DOHH2 (cell line): ENCODE measurements around the gene BABAM2.

Experiments
- H3F3A ChIP-seq: fragments of 200-600 bp; sonication (generic), shearing (Covaris generic); 2 replicates; pipeline ENCODE4 v1.6.0; 2016; ENCODE audit warnings: antibody characterized with exemption, mild to moderate bottlenecking; ENCODE audit not compliant: control insufficient read depth, insufficient read depth
- H3K27ac ChIP-seq: fragments of 200-600 bp; sonication (generic); 2 replicates; pipeline ENCODE4 v1.5.1; 2014; ENCODE audit warnings: low read depth, mild to moderate bottlenecking, low read length, moderate library complexity
- H3K27me3 ChIP-seq: fragments of 200-600 bp; sonication (generic); 2 replicates; pipeline ENCODE4 v1.6.1; 2014; ENCODE audit warnings: mild to moderate bottlenecking, low read length, mixed read lengths; ENCODE audit not compliant: control insufficient read depth
- H3K36me3 ChIP-seq: fragments of 200-600 bp; sonication (generic); 2 replicates; pipeline ENCODE4 v1.6.1; 2014; ENCODE audit warnings: mild to moderate bottlenecking, low read length, moderate library complexity, mixed read lengths; ENCODE audit not compliant: control insufficient read depth
- H3K4me1 ChIP-seq: fragments of 200-600 bp; sonication (generic); 2 replicates; pipeline ENCODE4 v1.6.1; 2014; ENCODE audit warnings: mild to moderate bottlenecking, low read length, mixed read lengths; ENCODE audit not compliant: control insufficient read depth
- H3K4me2 ChIP-seq: fragments of 200-600 bp; sonication (generic); 2 replicates; pipeline ENCODE4 v1.6.0; 2014; ENCODE audit warnings: mild to moderate bottlenecking, low read length, moderate library complexity
- H3K4me3 ChIP-seq: fragments of 200-600 bp; sonication (generic); 2 replicates; pipeline ENCODE4 v1.5.1; 2014; ENCODE audit warnings: mild to moderate bottlenecking, low read length, mixed read lengths
- H3K79me2 ChIP-seq: fragments of 200-600 bp; sonication (generic); 2 replicates; pipeline ENCODE4 v1.6.1; 2014; ENCODE audit warnings: mild to moderate bottlenecking, low read length, mixed read lengths; ENCODE audit not compliant: control insufficient read depth
- H3K9me2 ChIP-seq: fragments of 200-600 bp; sonication (generic); replicated peaks from 2 replicates; pipeline ENCODE4 v1.6.1; 2014; ENCODE audit warnings: mild to moderate bottlenecking, low read length, mixed read lengths; ENCODE audit not compliant: control insufficient read depth
- H3K9me3 ChIP-seq: fragments of 200-600 bp; sonication (generic); 2 replicates; pipeline ENCODE4 v1.6.1; 2014; ENCODE audit warnings: antibody characterized with exemption, low read length, mixed read lengths; ENCODE audit not compliant: control insufficient read depth, insufficient read depth
- H4K20me1 ChIP-seq: fragments of 200-600 bp; sonication (generic); 2 replicates; pipeline ENCODE4 v1.6.0; 2014; ENCODE audit warnings: low read depth, mild to moderate bottlenecking, antibody characterized with exemption, low read length, moderate library complexity; ENCODE audit not compliant: control insufficient read depth, insufficient read depth
- CTCF ChIP-seq: fragments of 200-600 bp; sonication (generic); IDR thresholded peaks from one replicate; pipeline ENCODE4 v1.5.1; 2014; ENCODE audit warnings: antibody characterized with exemption, mild to moderate bottlenecking, low read depth, low read length; ENCODE audit not compliant: poor library complexity, severe bottlenecking
- EZH2phosphoT487 ChIP-seq: fragments of 200-600 bp; sonication (generic); IDR thresholded peaks from 2 replicates; pipeline ENCODE4 v1.6.1; 2017; ENCODE audit warnings: borderline replicate concordance, mild to moderate bottlenecking, antibody characterized with exemption, low read length, moderate library complexity, mixed read lengths

The BABAM2 gene

GRCh38 chr2:27935026-27935425, 44.5 kb downstream of the BABAM2 start:
- Histone ChIP-seq H4K20me1 (no peaks in the 10 kb centered on the region), H3K9me3 (no peaks in the 10 kb centered on the region)

GRCh38 chr2:27940090-27940671, 49.7 kb downstream of the BABAM2 start:
- Histone ChIP-seq H3K79me2 (no peaks in the 10 kb centered on the region), H3K9me3 (no peaks in the 10 kb centered on the region), H3F3A (no peaks in the 10 kb centered on the region), H3K9me2 (no peaks in the 10 kb centered on the region), H3K4me2 (no peak overlapping the region), H4K20me1 (no peaks in the 10 kb centered on the region), H3K4me1 (peaks cover 4% of the 10 kb centered on the region; the same call in 1 of the 2 replicates), H3K4me3 (no peak overlapping the region), H3K27ac (no peak overlapping the region), H3K27me3 (no peaks in the 10 kb centered on the region), H3K36me3 (no peaks in the 10 kb centered on the region)
- TF ChIP-seq CTCF (no peak), EZH2phosphoT487 (no peak)

More at GRCh38 chr2:27935026-27935425, 44.5 kb downstream of the BABAM2 start:
- TF ChIP-seq EZH2phosphoT487 (no peak), CTCF (no peak)
- Histone ChIP-seq H3F3A (no peaks in the 10 kb centered on the region), H3K4me3 (no peak overlapping the region), H3K79me2 (no peaks in the 10 kb centered on the region), H3K27me3 (no peaks in the 10 kb centered on the region), H3K4me1 (peaks cover 4% of the 10 kb centered on the region; the same call in 1 of the 2 replicates), H3K4me2 (no peak overlapping the region), H3K9me2 (no peaks in the 10 kb centered on the region), H3K36me3 (0 out of 2 replicates have a peak, but pooled peaks cover 3% of the 10 kb centered on the region), H3K27ac (no peak overlapping the region)

- H3K36me3 ChIP-seq: no peaks in the 10 kb centered on the region
- no peaks in the 10 kb centered on the region for H3K9me2 ChIP-seq
- no peaks in the 10 kb centered on the region for H3K27me3 ChIP-seq
- no peak overlapping the region for H3K27ac ChIP-seq
- H3K4me2 ChIP-seq: no peak overlapping the region
- TF ChIP-seq CTCF (no peak), EZH2phosphoT487 (no peak)
- no peak overlapping the region for H3K4me3 ChIP-seq
- no peaks in the 10 kb centered on the region for H4K20me1 ChIP-seq
- H3K4me1 ChIP-seq: peaks cover 4% of the 10 kb centered on the region; the same call in 1 of the 2 replicates
- H3F3A ChIP-seq: no peaks in the 10 kb centered on the region
- no peaks in the 10 kb centered on the region for H3K9me3 ChIP-seq
- no peaks in the 10 kb centered on the region for H3K79me2 ChIP-seq
Observed at GRCh38 chr2:27940982-27941381, 50.5 kb downstream of the BABAM2 start.
